Ovary (tissue), 9 donors: Measurements from ENCODE around the gene CAMTA1. TPM values are rescaled to one million over a fixed set of nuclear protein-coding genes. Genes with fewer than 3 reads are reported as not detected.

Source experiments
- DNase-seq, 5 donors: peaks; one replicate each; pipeline ENCODE4 v3.0.0-alpha.2; 2019 to 2020
- H3K27ac ChIP-seq, 2 donors: fragments of 200-600 bp; one replicate each; pipeline versions ENCODE4 v1.5.1 to v1.8.0; 2019 to 2022
- H3K27me3 ChIP-seq: fragments of 200-600 bp; one replicate; pipeline ENCODE4 v1.8.0; 2022
- H3K36me3 ChIP-seq: fragments of 200-600 bp; sonication (generic); one replicate; pipeline ENCODE4 v1.5.1; 2019
- H3K4me1 ChIP-seq: one replicate; pipeline ENCODE4 v1.8.1; 2013; ENCODE audit warnings: mild to moderate bottlenecking, moderate library complexity; ENCODE audit not compliant: insufficient read depth
- H3K4me3 ChIP-seq: fragments of 200-600 bp; sonication (generic); one replicate; pipeline ENCODE4 v1.5.1; 2017
- H3K9me3 ChIP-seq, 2 donors: fragments of 200-600 bp in 1 of 2; sonication (generic) in 1 of 2; one replicate each; pipeline versions ENCODE4 v1.5.1 to v1.8.1; 2013 to 2019; ENCODE audit warnings: mild to moderate bottlenecking in 1 of 2, moderate library complexity in 1 of 2
- EP300 ChIP-seq: sonication (generic); formaldehyde crosslinking; IDR thresholded peaks from one replicate; pipeline ENCODE4 v1.6.1; 2017; ENCODE audit warnings: antibody characterized with exemption
- POLR2A ChIP-seq: fragments of 450-650 bp; IDR thresholded peaks from one replicate; pipeline ENCODE4 v1.6.1; 2017; ENCODE audit warnings: antibody characterized with exemption, mild to moderate bottlenecking, moderate library complexity
- WGBS, 3 donors: extraction: QIAGEN DNeasy Blood & Tissue Kit in 1 of 3; methylation state at CpG; one replicate each; pipeline versions ENCODE4 v1.1.5 to v1.1.7; 2013 to 2017; 5-methylcytosine and 5-hydroxymethylcytosine counted together
- intact Hi-C, 4 donors: fragments of 100-400 bp; cut with DNase I; formaldehyde crosslinking; loops; one replicate each; pipeline versions ENCODE4 v1.11.0 to v1.15.1; 2022 to 2023
- polyA plus RNA-seq, 2 donors: library from polyadenylated mRNA; stranded (reverse); fragments of 200-250 nt in 1 of 2; fragments of 350-450 nt in 1 of 2; fragmentation: Illumina TruSeq in 1 of 2; extraction: RNeasy Lipid Tissue Mini Kit (QIAGEN cat#74804) in 1 of 2; gene quantifications; one replicate each; pipeline ENCODE4 v1.2.3, GENCODE V29; 2013 to 2014
- total RNA-seq, 7 donors: library from RNA; depleted of rRNA in 2 of 7; stranded (reverse); fragments of >200 nt in 2 of 7; fragmentation: NEBNext Ultra II Directional in 3 of 7; extraction: Animal tissue kit (Norgen Biotek cat#: 25700) in 3 of 7; gene quantifications; one replicate each; pipeline versions ENCODE4 v1.1.0 to v1.2.4, GENCODE V29; 2016 to 2023
- TF ChIP-seq, protein P1 (sequence below), 3 donors: fragments of 450-650 bp in 2 of 3; fragments of 200-600 bp in 1 of 3; IDR thresholded peaks; one replicate each; pipeline versions ENCODE4 v1.5.1 to v1.8.0; 2016 to 2022; ENCODE audit warnings: antibody characterized with exemption in 3 of 3, mild to moderate bottlenecking in 1 of 3
- donor health status: DM: no; HTN: no; CAD: no; lungs with moderate emphysema.
- donor health status: DM: no; HTN: no; CAD: no.
- donor health status: Bipolar disorder and iron deficiency.
- donor health status: DM: yes; HTN: yes; CAD: no.
- donor health status: DM: no; HTN: no; CAD: no.
- donor health status: DM: yes; HTN: yes; CAD: no.

Gene CAMTA1
- total and polyA plus RNA-seq, 9 donors: 51.1 to 150 (median 67.4) TPM

DNA sequence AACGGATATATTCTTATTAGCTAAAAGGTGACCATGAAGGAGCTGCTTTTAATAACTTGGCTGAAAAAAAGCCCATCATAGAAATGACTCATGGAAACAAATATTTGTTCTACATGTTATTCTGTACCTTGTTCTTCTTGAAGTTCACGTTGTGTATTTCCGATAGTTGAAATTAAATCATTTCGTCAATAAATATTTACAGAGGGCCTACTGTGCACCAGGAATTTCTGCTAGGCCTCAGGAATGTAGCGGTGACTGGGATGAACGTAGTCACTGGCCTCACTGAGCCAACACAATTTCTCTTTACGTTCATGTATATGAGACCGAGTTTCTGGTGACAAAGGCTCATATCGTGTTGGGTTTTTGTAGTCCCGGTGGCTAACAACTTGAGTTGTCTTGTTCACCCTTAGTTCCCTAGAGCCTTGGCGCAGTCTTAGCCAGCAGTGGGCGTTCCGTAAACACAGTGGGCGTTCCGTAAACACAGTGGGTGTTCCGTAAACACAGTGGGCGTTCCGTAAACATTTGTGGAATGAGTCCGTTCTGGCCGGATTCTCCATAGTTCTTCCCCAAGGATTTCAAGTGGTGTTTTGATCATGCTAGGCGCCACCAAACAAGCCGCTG, 932.6 kb downstream of the CAMTA1 start:
- DNase-seq: no peak
- Histone ChIP-seq H3K27ac (no peak overlapping the region), H3K27me3 (no peaks in the 10 kb centered on the region), H3K9me3 (no peaks in the 10 kb centered on the region), H3K36me3 (no peaks in the 10 kb centered on the region), H3K4me3 (no peak overlapping the region), H3K4me1 (no peaks in the 10 kb centered on the region)
- 70 to 73% (median 71%) methylated on average over 22 of the region's 22 CpGs for WGBS, 3 donors
- TF ChIP-seq POLR2A: no peak
- intact Hi-C loops: no loop called here

DNA sequence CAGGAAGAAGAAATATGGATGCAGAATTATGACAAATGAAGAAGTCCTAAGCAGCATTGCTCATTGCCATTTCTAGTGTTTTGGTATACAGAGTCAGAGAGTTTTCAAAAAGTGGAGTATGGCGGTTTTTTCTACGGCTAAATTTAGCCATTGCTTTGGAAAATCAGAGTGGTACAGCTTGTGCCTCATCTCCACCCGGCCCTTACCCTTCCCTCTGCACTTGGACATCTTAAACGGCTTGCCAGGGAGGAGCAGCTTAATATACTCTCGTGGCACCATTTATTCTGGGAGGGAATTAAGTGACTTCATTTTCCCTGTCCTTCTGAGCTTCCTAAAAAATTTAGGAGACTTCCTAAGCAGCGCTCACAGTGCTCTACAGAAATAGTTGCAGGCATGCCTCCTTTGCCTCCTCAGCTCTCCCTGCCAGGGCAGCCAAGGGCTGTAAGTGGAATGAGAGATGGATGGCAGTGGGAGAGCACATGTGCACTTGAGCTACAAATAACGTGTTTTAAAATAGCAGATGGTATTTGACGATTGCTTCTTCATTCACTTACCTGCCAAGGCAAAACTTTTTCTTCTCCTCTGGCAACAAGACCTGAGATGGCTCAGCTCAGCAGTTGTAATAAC, 934.3 kb downstream of the CAMTA1 start:
- DNase-seq: no peak
- no peak for TF ChIP-seq POLR2A
- TF ChIP-seq, protein P1, sequence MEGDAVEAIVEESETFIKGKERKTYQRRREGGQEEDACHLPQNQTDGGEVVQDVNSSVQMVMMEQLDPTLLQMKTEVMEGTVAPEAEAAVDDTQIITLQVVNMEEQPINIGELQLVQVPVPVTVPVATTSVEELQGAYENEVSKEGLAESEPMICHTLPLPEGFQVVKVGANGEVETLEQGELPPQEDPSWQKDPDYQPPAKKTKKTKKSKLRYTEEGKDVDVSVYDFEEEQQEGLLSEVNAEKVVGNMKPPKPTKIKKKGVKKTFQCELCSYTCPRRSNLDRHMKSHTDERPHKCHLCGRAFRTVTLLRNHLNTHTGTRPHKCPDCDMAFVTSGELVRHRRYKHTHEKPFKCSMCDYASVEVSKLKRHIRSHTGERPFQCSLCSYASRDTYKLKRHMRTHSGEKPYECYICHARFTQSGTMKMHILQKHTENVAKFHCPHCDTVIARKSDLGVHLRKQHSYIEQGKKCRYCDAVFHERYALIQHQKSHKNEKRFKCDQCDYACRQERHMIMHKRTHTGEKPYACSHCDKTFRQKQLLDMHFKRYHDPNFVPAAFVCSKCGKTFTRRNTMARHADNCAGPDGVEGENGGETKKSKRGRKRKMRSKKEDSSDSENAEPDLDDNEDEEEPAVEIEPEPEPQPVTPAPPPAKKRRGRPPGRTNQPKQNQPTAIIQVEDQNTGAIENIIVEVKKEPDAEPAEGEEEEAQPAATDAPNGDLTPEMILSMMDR (IDR thresholded peaks at IDR 0.05): no peak
- Histone ChIP-seq H3K4me3 (no peak overlapping the region), H3K9me3 (no peaks in the 10 kb centered on the region), H3K27me3 (no peaks in the 10 kb centered on the region), H3K4me1 (no peaks in the 10 kb centered on the region), H3K36me3 (no peaks in the 10 kb centered on the region), H3K27ac (no peak overlapping the region)
- WGBS, 3 donors: 75 to 76% (median 75%) methylated on average over 8 of the region's 8 CpGs
- intact Hi-C loops: no loop called here

DNA sequence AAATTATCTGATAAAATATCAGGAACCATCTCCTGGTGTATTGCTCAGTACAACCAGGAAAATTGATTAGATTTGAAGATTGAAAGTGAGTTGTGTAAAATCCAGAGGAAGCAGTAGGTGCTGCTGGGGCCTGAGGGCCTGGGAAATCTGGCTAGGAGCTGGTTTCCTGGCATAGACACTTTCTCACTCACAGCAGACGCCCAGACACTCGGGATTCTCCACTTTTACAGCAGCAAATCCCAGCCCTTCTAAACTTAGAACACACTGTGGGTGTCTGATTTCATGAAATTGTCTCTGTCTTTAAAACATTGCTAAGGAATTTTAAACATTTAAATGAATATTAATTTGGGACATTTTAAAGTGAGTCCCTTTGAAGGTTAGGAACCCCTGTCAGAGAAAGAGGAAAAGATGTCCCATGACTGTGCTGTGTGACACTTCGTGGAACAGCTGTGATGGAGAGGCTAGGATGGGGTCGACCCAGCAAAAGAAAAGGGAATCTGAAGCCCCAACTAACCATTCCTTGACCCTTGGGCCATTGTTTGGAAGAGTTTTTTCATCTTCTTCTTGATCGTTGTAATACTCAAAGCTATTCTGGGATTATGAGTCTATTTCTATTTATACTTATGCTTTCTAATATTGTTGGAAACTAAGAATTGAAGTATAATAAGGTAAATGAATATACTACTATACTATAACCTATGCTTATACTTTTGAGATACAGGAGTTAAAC, 936.9 kb downstream of the CAMTA1 start:
- no peaks in the 10 kb centered on the region for H3K36me3 ChIP-seq
- H3K27me3 ChIP-seq: no peaks in the 10 kb centered on the region
- no peak for DNase-seq
- H3K27ac ChIP-seq: no peak overlapping the region
- intact Hi-C loops: no loop called here
- no peaks in the 10 kb centered on the region for H3K9me3 ChIP-seq
- TF ChIP-seq POLR2A (no peak), EP300 (no peak)
- TF ChIP-seq, protein P1 (IDR thresholded peaks at IDR 0.05): no peak
- H3K4me1 ChIP-seq: peaks cover 5% of the 10 kb centered on the region
- WGBS, 3 donors: 27 to 46% (median 35%) methylated on average over 5 of the region's 5 CpGs
- no peak overlapping the region for H3K4me3 ChIP-seq

DNA sequence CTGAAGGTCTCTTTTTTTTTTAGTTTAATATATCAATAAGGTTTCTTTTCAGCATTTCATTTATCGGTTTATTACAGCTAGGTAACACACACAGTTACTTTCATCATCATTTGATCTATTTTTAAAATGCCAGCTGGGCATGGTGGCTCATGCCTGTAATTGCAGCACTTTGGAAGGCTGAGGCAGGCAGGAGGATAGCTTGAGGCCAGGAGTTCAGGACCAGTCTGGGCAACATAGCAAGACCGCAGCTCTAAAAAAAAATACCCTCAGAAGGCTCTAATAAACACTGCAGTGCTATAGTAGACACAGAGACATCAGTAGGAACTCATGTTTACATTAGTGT, 937.4 kb downstream of the CAMTA1 start:
- intact Hi-C loops: no loop called here
- no peak for TF ChIP-seq EP300
- TF ChIP-seq, protein P1 (IDR thresholded peaks at IDR 0.05): no peak
- TF ChIP-seq POLR2A: no peak
- Histone ChIP-seq H3K9me3 (no peaks in the 10 kb centered on the region), H3K4me1 (peaks cover 5% of the 10 kb centered on the region), H3K27ac (no peak overlapping the region), H3K27me3 (no peaks in the 10 kb centered on the region), H3K4me3 (no peak overlapping the region), H3K36me3 (no peaks in the 10 kb centered on the region)
- 83 to 93% (median 88%) methylated on average over 2 of the region's 2 CpGs for WGBS, 3 donors
- no peak for DNase-seq

DNA sequence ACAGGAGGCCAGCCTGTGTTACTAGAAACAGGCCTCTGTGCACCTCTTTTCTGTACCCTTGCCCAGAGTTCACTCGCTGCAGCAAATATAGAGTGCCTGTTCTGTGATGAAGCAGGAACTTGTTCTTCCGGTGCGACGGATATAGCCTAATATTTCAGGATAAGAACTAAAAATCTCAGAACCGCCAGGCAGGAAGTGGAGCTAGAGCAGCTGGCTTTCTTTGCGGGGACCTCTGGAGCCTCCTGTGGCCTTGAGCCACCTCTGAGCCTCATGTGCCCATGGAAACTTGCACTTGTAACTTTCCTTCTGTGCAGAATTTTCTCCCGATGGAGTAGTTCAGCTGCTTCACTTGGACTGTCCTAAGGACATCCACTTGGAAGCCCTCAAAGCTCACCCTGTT, 941.4 kb downstream of the CAMTA1 start:
- H3K4me1 ChIP-seq: peaks cover 5% of the 10 kb centered on the region
- H3K36me3 ChIP-seq: no peaks in the 10 kb centered on the region
- 8 to 17% (median 10%) methylated on average over 7 of the region's 7 CpGs for WGBS, 3 donors
- no peaks in the 10 kb centered on the region for H3K27me3 ChIP-seq
- no peak overlapping the region for H3K27ac ChIP-seq
- no peak overlapping the region for H3K4me3 ChIP-seq
- intact Hi-C loops: no loop called here
- no peaks in the 10 kb centered on the region for H3K9me3 ChIP-seq
- TF ChIP-seq POLR2A (no peak), EP300 (no peak)
- TF ChIP-seq, protein P1 (IDR thresholded peaks at IDR 0.05): no peak
- DNase-seq: no peak
